Fibroblast of skin of back (primary cell): ENCODE data around the gene ARL2BP.
A peak's percentile ranks its signal among the peaks of the same experiment; 100 is the strongest.

Experiments
- DNase-seq: peaks from one replicate; pipeline ENCODE4 v3.0.0-alpha.2; 2013

ARL2BP gene

GRCh38 chr16:57235128-57236021, 9.7 kb upstream of the ARL2BP start:
- DNase-seq: peak; percentile 93

- no peak for DNase-seq
Measured at GRCh38 chr16:57236022-57236350, 9.1 kb upstream of the ARL2BP start.

- no peak for DNase-seq
Measured at GRCh38 chr16:57238682-57239081, 6.4 kb upstream of the ARL2BP start.

GRCh38 chr16:57239107-57239506, 6.0 kb upstream of the ARL2BP start:
- no peak for DNase-seq

- DNase-seq: no peak
Measured at GRCh38 chr16:57240851-57241250, 4.2 kb upstream of the ARL2BP start.

GRCh38 chr16:57242650-57243049, 2.4 kb upstream of the ARL2BP start:
- no peak for DNase-seq

GRCh38 chr16:57244463-57244766, 644 bp upstream of the ARL2BP start:
- DNase-seq: no peak

- no peak for DNase-seq
Measured at GRCh38 chr16:57245472-57246113, 534 bp downstream of the ARL2BP start.

- DNase-seq: no peak
Measured at GRCh38 chr16:57251352-57251751, 6.3 kb downstream of the ARL2BP start.

- no peak for DNase-seq
Measured at GRCh38 chr16:57252148-57252721, 7.2 kb downstream of the ARL2BP start.

GRCh38 chr16:57253466-57253865, 8.4 kb downstream of the ARL2BP start:
- no peak for DNase-seq

GRCh38 chr16:57255686-57256415, 10.8 kb downstream of the ARL2BP start:
- DNase-seq: no peak

- no peak for DNase-seq
Measured at GRCh38 chr16:57256601-57257395, 11.7 kb downstream of the ARL2BP start.

- no peak for DNase-seq
Measured at GRCh38 chr16:57257455-57258070, 12.5 kb downstream of the ARL2BP start.

GRCh38 chr16:57258226-57258909, 13.3 kb downstream of the ARL2BP start:
- no peak for DNase-seq

- no peak for DNase-seq
Measured at GRCh38 chr16:57258910-57259475, 13.9 kb downstream of the ARL2BP start.

- DNase-seq: peak; percentile 69
Measured at GRCh38 chr16:57260294-57260929, 15.4 kb downstream of the ARL2BP start.

- no peak for DNase-seq
Measured at GRCh38 chr16:57261806-57262205, 16.7 kb downstream of the ARL2BP start.

- DNase-seq: no peak
Measured at GRCh38 chr16:57262841-57263540, 17.9 kb downstream of the ARL2BP start.
